SK-N-SH (cell line): Measurements from ENCODE around the gene LRFN4.

Experiments used
- CTCF ChIP-seq: fragments of 200-600 bp; sonication (generic); IDR thresholded peaks from 2 replicates; pipeline ENCODE4 v1.6.1; 2017; ENCODE audit warnings: antibody characterized with exemption, mild to moderate bottlenecking, moderate library complexity
- EZH2phosphoT487 ChIP-seq: fragments of 200-600 bp; sonication (generic); IDR thresholded peaks from 2 replicates; pipeline ENCODE4 v1.6.1; 2017; ENCODE audit warnings: low read depth, mixed run types, mild to moderate bottlenecking, antibody characterized with exemption, moderate library complexity, borderline replicate concordance
- FOXM1 ChIP-seq: IDR thresholded peaks from 2 replicates; pipeline ENCODE4 v1.4.0; 2012; ENCODE audit warnings: low read depth, mild to moderate bottlenecking
- POLR2AphosphoS5 ChIP-seq: IDR thresholded peaks from 2 replicates; pipeline ENCODE4 v1.6.1; 2012; ENCODE audit warnings: low read depth, low read length
- RFX5 ChIP-seq: IDR thresholded peaks from 2 replicates; pipeline ENCODE4 v1.6.1; 2012; ENCODE audit warnings: mild to moderate bottlenecking, improper control_type of control experiment, low read length
- TAF1 ChIP-seq: IDR thresholded peaks from 2 replicates; pipeline ENCODE4 v1.6.1; 2012; ENCODE audit warnings: low read depth, mild to moderate bottlenecking, low read length, moderate library complexity, borderline replicate concordance
- TEAD4 ChIP-seq: IDR thresholded peaks from 2 replicates; pipeline ENCODE4 v1.4.0; 2012; ENCODE audit warnings: mild to moderate bottlenecking, borderline replicate concordance; ENCODE audit not compliant: insufficient read depth
- USF2 ChIP-seq: fragments of 150-350 bp; IDR thresholded peaks from 2 replicates; pipeline ENCODE4 v1.6.1; 2017; ENCODE audit warnings: antibody characterized with exemption, low read length, low read depth, borderline replicate concordance
- YY1 ChIP-seq: IDR thresholded peaks from 2 replicates; pipeline ENCODE4 v1.4.0; 2012; ENCODE audit warnings: low read depth, mild to moderate bottlenecking

GRCh38 chr11:66862559-66863037 is 5.7 kb downstream of the LRFN4 start:
- no peak for TF ChIP-seq CTCF
- TF ChIP-seq USF2, result no peak
- TF ChIP-seq RFX5, result no peak
- no peak for TF ChIP-seq TEAD4
- no peak for TF ChIP-seq POLR2AphosphoS5
- no peak for TF ChIP-seq YY1
- no peak for TF ChIP-seq FOXM1
- no peak for TF ChIP-seq TAF1
- no peak for TF ChIP-seq EZH2phosphoT487
